ENCODE data around the gene SPHKAP.
"Not testable (repeated sequence)": the region's sequence is repeated elsewhere in the genome, so short reads cannot be mapped to it uniquely, and the experiment has no call there.

SPHKAP gene

GRCh38 chr2:228102949-228103348 lies 78.5 kb downstream of the SPHKAP start:
- no peak for DNase-seq

- no peak for DNase-seq
Measured at GRCh38 chr2:228094377-228094921, 87.0 kb downstream of the SPHKAP start.

GRCh38 chr2:228092056-228092455 lies 89.4 kb downstream of the SPHKAP start:
- DNase-seq, result no peak

GRCh38 chr2:228086561-228086960 lies 94.9 kb downstream of the SPHKAP start:
- DNase-seq, result no peak

GRCh38 chr2:228084717-228085116 lies 96.8 kb downstream of the SPHKAP start:
- no peak for DNase-seq

- no peak for DNase-seq
Measured at GRCh38 chr2:228083131-228083530, 98.4 kb downstream of the SPHKAP start.

GRCh38 chr2:228082571-228082970 lies 98.9 kb downstream of the SPHKAP start:
- DNase-seq, result no peak

- DNase-seq, result no peak
Measured at GRCh38 chr2:228079194-228079593, 102.3 kb downstream of the SPHKAP start.

GRCh38 chr2:228076695-228077094 lies 104.8 kb downstream of the SPHKAP start:
- not testable (repeated sequence) for DNase-seq

- no peak for DNase-seq
Measured at GRCh38 chr2:228072669-228073068, 108.8 kb downstream of the SPHKAP start.

- DNase-seq, result no peak
Measured at GRCh38 chr2:228067309-228067708, 114.2 kb downstream of the SPHKAP start.

GRCh38 chr2:228066126-228066798 lies 115.2 kb downstream of the SPHKAP start:
- no peak for DNase-seq

GRCh38 chr2:228065686-228066085 lies 115.8 kb downstream of the SPHKAP start:
- DNase-seq, result no peak

- DNase-seq, result no peak
Measured at GRCh38 chr2:228064796-228065315, 116.6 kb downstream of the SPHKAP start.

- no peak for DNase-seq
Measured at GRCh38 chr2:228064024-228064423, 117.5 kb downstream of the SPHKAP start.

GRCh38 chr2:228063558-228063957 lies 117.9 kb downstream of the SPHKAP start:
- DNase-seq, result no peak

- no peak for DNase-seq
Measured at GRCh38 chr2:228059735-228060134, 121.8 kb downstream of the SPHKAP start.

GRCh38 chr2:228056293-228057097 lies 125.0 kb downstream of the SPHKAP start:
- DNase-seq, result no peak

- no peak for DNase-seq
Measured at GRCh38 chr2:228048838-228049490, 132.5 kb downstream of the SPHKAP start.

- no peak for DNase-seq
Measured at GRCh38 chr2:228040995-228041394, 140.5 kb downstream of the SPHKAP start.

GRCh38 chr2:228039752-228040534 lies 141.5 kb downstream of the SPHKAP start:
- DNase-seq, result no peak

- no peak for DNase-seq
Measured at GRCh38 chr2:228038967-228039366, 142.5 kb downstream of the SPHKAP start.

Data from stimulated activated CD4-positive, alpha-beta T cell treated with anti-CD3 and anti-CD28 coated beads, Interleukin-12 subunit alpha, Interleukin-12 subunit beta, amount 100 ng/mL, for 4 hours (primary cell).